Brain microvascular endothelial cell (primary cell): ENCODE measurements around the gene TEDC2.

ENCODE experiments used
- DNase-seq: peaks from one replicate; pipeline ENCODE4 v3.0.0-alpha.2; 2020
- H3K27ac ChIP-seq: fragments of 250-450 bp; sonication (Bioruptor Pico); 2 replicates; pipeline ENCODE4 v1.5.1; 2020; ENCODE audit warnings: mild to moderate bottlenecking, moderate library complexity
- H3K27me3 ChIP-seq: fragments of 250-450 bp; sonication (Bioruptor Pico); replicated peaks from 2 replicates; pipeline ENCODE4 v1.5.1; 2020; ENCODE audit warnings: mild to moderate bottlenecking
- H3K36me3 ChIP-seq: fragments of 250-450 bp; sonication (Bioruptor Pico); replicated peaks from 2 replicates; pipeline ENCODE4 v1.5.1; 2020; ENCODE audit warnings: mild to moderate bottlenecking
- H3K4me3 ChIP-seq: 2 replicates; pipeline ENCODE4 v1.5.1; 2011; ENCODE audit warnings: low read depth, mild to moderate bottlenecking, control low read depth, low read length, moderate library complexity
- in situ Hi-C: cut with HindIII; loops from 2 replicates; pipeline ENCODE4 v1.10.0; 2017; ENCODE audit warnings: low sequenced_read_pairs, low pct_ligation_motif_present
- TF ChIP-seq, protein P1 (sequence below): IDR thresholded peaks from 2 replicates; pipeline ENCODE4 v1.5.1; 2011; ENCODE audit warnings: low read depth, mild to moderate bottlenecking, moderate library complexity, low read length, control low read depth, inconsistent platforms; ENCODE audit errors: missing control alignments

TEDC2 gene

GRCh38 chr16:2482708-2483534 lies 23.0 kb downstream of the TEDC2 start:
- TF ChIP-seq, protein P1, sequence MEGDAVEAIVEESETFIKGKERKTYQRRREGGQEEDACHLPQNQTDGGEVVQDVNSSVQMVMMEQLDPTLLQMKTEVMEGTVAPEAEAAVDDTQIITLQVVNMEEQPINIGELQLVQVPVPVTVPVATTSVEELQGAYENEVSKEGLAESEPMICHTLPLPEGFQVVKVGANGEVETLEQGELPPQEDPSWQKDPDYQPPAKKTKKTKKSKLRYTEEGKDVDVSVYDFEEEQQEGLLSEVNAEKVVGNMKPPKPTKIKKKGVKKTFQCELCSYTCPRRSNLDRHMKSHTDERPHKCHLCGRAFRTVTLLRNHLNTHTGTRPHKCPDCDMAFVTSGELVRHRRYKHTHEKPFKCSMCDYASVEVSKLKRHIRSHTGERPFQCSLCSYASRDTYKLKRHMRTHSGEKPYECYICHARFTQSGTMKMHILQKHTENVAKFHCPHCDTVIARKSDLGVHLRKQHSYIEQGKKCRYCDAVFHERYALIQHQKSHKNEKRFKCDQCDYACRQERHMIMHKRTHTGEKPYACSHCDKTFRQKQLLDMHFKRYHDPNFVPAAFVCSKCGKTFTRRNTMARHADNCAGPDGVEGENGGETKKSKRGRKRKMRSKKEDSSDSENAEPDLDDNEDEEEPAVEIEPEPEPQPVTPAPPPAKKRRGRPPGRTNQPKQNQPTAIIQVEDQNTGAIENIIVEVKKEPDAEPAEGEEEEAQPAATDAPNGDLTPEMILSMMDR: no peak
- no peak overlapping the region for H3K27ac ChIP-seq
- in situ Hi-C loops: no loop called here
- H3K27me3 ChIP-seq: no peaks in the 10 kb centered on the region
- no peak for DNase-seq
- H3K36me3 ChIP-seq: no peaks in the 10 kb centered on the region
- H3K4me3 ChIP-seq: no peak overlapping the region

GRCh38 chr16:2483939-2484897 lies 24.3 kb downstream of the TEDC2 start:
- H3K27ac ChIP-seq: no peak overlapping the region

GRCh38 chr16:2484898-2485508 lies 25.1 kb downstream of the TEDC2 start:
- no peaks in the 10 kb centered on the region for H3K36me3 ChIP-seq
- DNase-seq: no peak
- H3K27me3 ChIP-seq: no peaks in the 10 kb centered on the region
- H3K27ac ChIP-seq: no peak overlapping the region
- TF ChIP-seq, protein P1: no peak
- no peak overlapping the region for H3K4me3 ChIP-seq
- in situ Hi-C loops: no loop called here

More at GRCh38 chr16:2483939-2484897, 24.3 kb downstream of the TEDC2 start:
- TF ChIP-seq, protein P1: no peak
- H3K36me3 ChIP-seq: no peaks in the 10 kb centered on the region
- H3K4me3 ChIP-seq: no peak overlapping the region
- DNase-seq: no peak
- in situ Hi-C loops: no loop called here
- H3K27me3 ChIP-seq: no peaks in the 10 kb centered on the region

GRCh38 chr16:2485811-2486507 lies 26.1 kb downstream of the TEDC2 start:
- Histone ChIP-seq H3K4me3 (no peak overlapping the region), H3K27ac (no peak overlapping the region), H3K27me3 (no peaks in the 10 kb centered on the region), H3K36me3 (no peaks in the 10 kb centered on the region)
- in situ Hi-C loops: no loop called here
- DNase-seq: no peak
- TF ChIP-seq, protein P1: no peak
